Measurements from ENCODE around the gene PXN.
A peak's percentile ranks its signal among the peaks of the same experiment; 100 is the strongest.

Gene PXN

DNA sequence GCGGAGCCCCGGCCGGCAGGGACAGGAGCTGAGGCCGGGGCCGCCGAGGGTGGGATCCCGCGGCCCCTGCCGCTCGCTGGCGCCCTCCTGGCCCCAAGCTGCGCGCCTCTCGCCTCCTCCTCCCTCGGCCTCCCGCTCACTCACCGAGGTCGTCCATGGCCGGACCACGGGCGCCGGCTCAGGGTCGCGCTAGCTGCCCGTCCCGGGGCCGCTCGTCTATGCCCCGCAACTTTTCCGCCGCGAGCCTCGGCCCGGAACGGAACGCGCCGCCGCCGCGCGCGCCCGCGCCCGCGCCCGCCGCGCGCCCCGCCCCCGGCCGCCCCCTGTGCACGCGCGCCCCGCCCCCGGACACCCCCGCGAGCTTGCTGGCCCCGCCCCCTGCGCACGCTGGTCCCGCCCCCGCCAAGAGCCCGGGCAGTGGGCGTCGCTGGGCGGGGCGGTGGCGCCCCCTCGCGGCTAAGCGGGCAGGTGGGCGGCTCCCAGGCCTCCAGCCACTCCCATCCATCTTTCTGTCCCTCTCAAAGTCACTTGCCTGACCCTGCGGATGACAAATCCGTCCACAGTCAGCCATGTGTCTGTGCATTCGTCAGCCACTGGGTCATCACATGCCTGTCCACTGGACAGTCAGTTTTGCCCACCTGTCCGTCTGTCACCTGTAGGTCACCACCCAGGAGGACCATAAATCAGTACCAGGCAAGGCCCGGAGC is at the start of gene PXN:
Gene PXN (minus strand): TSS at position 258 of the 707 bp plus-strand sequence. CDS start 101 bp downstream, at position 157.
- DNase-seq (ENCODE audit: low read depth in 2 of 3, low spot score in 1 of 3): peak; percentile 76 to 87 (median 83)

DNA sequence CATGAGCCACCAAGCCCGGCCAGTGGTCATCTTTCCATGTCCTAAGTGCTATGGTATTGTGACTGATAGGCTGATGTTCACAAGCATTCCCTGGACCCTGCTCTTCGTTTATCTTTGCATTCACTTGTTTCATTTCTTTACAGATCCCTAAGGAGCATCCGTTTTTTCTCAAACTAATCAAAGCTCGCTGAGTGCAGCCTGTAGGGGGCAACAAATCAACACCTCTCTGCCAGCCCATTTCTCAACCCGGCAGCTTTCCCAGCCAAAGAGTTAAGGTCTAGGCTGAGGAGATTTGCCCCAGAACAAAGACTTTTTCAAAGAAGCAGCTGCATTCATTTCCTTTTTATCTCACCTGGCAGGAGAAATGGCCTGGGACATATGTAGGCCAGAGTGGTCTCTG is 48.7 kb upstream of the PXN start:
- no peak for DNase-seq (ENCODE audit: low read depth in 2 of 3, low spot score in 1 of 3)

DNA sequence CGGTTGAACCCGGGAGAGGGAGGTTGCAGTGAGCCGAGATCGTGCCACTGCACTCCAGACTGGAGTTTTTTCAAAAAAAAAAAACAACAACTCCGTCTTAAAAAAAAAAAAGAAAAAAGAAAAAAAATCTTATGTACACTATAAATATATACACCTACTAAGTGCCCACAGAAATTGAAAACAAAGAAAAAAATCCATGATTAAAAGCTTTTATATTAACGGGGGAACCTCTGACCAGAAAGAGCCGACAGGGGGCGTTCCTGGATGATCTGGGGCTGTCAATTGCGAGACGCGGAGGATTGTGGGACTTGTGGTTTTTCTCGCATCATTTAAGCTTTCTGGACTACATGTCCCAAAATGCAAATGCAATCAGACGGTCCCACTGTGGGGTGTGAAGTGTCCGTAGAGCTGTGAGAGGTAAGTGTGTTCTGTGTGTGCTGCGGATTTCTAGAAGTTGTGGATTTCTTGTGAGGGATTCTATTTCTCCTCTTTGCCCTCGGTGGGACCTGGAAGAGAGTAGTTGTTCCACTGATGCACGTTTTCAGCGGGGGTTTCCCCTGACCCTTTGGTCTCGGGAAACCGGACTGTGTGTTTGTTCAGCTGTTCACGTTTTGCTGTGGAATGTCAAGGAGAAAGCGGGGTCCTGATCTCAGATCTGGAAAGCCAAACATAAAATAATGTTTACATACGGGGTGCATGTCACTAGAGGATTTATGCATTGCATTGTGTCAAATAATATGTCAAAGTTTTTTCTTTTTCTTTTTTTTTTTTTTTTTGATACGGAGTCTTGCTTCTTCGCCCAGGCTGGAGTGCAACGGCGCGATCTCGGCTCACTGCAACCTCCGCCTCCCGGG is 36.7 kb upstream of the PXN start, which contains the start of gene SIRT4:
Gene SIRT4 (plus strand): TSS at position 360 of the 854 bp plus-strand sequence. CDS start 1,241 bp downstream, outside the sequence.
- peak; percentile 79 to 92 (median 83) for DNase-seq (ENCODE audit: low read depth in 2 of 3, low spot score in 1 of 3)

DNA sequence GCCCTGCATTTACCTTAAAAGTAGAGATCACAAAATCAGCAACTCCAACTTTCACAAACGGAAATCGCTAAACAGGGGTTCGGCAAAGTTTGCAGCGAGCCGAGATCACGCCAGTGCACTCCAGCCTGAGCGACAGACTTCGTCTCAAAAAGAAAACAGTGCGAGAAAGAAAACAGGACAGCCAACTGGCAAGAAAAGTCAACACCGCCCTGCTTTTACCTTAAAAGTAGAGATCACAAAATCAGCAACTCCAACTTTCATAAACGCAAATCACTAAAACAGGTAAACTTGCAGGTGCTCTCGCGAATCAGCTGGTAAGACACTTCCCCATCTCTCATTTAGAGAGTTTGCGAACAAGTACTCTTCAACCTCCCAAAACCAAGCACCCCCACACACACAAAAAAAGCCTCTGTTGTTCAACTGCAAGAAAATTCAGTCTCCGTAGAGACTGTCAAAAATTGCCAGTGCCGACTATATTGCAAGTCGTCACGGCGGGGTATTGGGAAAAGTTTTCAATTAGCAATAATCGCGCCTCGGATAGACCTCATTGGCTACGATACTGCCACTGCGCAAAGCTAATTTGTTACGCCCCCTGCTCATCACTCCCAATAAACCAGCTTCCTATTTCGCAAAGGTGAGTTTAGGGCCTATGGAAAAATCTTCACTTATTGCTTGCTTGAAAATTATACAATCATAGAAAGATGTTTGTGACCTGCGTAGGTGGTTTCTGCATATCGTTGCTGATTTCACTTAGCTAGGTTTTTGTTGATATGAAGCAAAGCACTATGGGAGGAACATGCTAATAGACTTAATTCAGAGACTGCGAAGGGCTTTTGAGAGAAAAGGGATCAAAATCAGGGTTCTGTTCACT is 27.4 kb upstream of the PXN start, which contains the start of gene RNU4-1:
Gene RNU4-1 (minus strand): TSS at position 577 of the 871 bp plus-strand sequence.
- DNase-seq (ENCODE audit: low read depth in 2 of 3, low spot score in 1 of 3): peak; percentile 70 to 85 (median 80)

DNA sequence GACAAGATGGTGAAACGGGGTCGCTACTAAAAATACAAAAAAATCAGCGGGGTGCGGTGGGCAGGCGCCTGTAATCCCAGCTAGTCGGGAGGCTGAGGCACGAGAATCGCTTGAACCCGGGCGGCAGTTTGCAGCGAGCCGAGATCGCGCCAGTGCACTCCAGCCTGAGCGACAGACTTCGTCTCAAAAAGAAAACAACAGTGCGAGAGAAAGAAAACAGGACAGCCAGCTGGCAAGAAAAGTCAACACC is 26.8 kb upstream of the PXN start:
- DNase-seq (ENCODE audit: low read depth in 2 of 3, low spot score in 1 of 3): no peak

DNA sequence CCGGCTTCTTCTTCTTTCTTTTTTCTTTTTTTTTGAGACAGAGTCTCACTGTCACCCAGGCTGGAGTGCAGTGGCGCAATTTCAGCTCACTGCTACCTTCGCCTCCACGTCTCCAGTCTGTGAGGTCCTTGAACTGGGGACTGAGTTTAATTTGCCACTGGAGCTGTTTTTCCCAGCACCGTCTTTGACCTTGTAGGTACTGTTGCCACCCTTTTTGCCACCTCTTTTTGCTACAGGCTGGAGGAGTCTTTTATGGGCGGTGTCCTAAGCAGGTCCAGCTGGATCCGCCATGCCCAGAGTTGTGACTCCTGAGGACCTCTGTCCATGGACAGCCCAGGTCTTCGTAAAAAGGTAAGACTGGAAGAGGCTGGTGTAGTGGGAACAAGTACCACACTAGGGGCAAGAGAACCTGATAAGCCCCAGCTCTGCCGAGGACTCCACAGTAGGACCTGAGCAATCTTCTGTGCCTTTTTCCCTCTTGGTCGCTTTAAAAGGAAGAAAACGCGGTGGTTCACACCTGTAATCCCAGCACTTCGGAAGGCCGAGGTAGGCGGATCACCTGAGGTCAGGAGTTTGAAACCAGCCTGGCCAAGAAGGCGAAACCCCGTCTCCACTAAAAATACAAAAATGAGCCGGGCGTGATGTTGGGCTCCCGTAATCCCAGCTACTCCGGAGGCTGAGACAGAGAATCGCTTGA is 25.2 kb upstream of the PXN start:
- peak; percentile 16 to 33 (median 32) for DNase-seq (ENCODE audit: low read depth in 2 of 3, low spot score in 1 of 3)

DNA sequence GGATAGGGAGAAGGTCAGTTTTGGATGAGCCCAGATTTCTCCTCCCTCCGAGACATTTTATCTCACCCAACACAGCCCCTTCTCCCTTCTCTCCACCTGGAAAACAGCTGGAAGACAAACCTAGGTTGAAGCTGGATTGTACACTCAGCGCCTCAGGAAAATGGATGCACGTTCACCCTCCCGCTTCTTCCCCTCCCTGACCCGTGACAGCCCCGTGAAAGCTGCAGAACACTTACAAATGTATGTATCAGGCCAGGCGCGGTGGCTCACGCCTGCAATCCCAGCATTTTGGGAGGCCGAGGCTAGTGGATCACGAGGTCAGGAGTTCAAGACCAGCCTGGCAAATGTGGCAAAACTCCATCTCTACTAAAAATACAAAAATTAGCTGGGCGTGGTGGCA is 22.0 kb upstream of the PXN start:
- no peak for DNase-seq (ENCODE audit: low read depth in 2 of 3, low spot score in 1 of 3)

DNA sequence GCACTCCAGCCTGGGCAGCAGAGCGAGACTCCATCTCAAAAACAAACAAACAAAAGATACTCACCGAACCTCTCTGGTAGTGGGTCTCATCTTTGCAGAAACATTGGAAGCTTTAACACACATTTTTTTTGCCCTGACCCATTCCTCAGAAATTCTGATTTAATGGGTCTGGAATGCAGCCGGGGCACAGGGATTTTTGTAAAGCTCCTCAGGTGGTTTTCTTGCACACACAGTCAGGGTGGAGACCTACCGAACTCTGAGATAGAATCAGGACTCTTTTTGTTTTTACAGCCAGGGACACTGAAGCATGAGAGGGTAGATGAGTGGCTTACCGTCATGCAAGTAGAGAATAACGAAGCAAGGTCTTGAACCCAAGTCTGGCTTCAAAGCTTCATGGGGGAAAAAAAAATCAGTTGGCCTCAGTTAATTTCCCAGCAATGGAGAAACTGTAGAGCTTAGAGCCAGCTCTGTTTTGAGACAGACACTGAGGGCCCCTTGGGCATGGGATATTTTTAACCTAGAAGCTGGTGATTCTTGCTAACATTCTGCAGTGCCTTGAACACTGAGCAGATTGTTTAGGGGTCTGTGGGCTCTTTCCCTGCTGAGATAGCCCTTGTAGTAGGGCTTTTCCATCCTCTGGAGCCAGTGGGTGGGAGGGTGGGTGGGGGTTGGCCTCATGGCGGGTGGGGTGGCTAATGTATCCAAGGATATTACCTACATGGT is 21.4 kb upstream of the PXN start:
- DNase-seq (ENCODE audit: low read depth in 2 of 3, low spot score in 1 of 3): no peak

DNA sequence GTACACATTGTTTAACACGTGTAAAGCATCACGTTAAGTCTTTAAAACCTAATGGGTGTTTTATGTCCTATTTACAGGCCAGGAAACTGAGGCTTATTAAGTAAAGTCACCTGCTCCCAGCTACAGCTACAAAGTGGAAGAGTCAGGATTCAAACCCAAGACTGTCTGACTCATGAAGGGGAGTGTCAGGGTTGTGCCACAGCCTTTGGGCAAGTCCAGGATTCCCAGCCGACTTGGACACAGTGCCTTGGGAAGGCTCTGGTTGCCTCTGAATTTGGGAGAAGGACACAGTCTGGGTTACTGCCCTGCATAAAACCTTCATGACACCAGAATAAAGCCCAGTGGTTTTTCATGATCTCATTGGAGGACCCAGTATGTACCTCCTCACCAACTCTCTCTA is 18.9 kb upstream of the PXN start:
- no peak for DNase-seq (ENCODE audit: low read depth in 2 of 3, low spot score in 1 of 3)

DNA sequence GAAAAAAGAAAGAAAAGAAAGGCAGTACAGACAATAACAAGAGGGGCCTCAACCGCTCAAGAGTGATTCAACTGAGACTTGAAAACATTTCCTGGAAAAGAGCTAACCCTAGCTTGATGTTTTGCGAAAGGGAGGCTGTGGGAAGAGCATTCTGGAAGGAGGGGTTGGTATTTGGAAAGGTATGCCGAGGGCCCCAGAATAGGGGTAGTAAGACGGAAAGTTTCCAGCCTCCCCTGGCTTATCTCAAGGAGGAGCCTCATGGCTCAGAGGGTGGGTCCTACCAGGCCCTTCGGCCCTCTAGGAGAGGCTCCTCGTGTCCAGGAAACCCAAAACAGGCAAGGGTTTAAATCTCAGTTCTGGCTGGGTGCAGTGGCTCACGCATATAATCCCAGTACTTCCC is 17.8 kb upstream of the PXN start:
- DNase-seq (ENCODE audit: low read depth in 2 of 3, low spot score in 1 of 3): no peak

DNA sequence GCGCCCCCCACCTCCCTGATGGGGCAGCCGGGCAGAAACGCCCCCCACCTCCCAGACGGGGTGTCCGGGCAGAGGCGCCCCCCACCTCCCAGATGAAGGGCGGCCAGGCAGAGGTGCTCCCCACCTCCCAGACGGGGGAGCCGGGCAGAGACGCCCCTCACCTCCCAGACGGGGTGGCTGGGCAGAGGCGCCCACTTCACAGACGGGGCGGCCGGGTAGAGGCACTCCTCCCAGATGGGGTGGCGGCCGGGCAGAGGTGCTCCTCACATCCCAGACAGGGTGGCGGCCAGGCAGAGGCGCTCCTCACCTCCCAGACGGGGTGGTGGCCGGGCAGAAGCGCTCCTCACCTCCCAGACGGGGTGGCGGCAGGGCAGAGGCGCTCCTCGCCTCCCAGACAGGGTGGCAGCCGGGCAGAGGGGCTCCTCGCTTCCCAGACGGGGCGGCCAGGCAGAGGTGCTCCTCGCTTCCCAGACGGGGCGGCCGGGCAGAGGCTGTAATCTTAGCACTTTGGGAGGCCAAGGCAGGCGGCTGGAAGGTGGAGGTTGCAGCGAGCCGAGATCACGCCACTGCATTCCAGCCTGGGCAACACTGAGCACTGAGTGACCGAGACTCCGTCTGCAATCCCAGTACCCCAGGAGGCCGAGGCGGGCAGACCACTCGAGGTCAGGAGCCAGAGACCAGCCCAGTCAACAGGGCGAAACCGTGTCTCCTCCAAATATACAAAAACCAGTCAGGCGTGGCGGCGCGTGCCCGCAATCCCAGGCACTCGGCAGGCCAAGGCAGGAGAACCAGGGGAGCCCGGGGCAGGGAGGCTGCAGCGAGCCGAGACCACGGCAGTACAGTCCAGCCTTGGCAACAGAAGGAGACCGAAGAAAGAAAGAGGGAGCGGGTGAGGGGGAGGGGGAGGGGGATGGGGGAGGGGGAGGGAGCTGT is 12.9 kb upstream of the PXN start:
- no peak for DNase-seq (ENCODE audit: low read depth in 2 of 3, low spot score in 1 of 3)

DNA sequence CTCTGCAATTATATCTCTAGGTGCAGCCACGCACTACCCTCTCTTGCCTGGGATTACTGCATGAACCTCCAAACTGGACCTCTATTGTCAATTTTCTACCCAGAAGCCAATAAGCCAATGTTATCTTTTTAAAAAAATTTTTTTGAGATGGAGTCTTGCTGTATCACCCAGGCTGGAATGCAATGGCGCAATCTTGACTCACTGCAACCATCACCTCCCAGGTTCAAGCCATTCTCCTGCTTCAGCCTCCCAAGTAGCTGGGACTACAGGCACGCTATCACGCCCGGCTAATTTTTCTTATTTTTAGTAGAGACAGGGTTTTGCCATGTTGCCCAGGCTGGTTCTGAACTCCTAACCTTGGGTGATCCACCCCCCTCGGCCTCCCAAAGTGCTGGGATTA is 11.2 kb upstream of the PXN start:
- no peak for DNase-seq (ENCODE audit: low read depth in 2 of 3, low spot score in 1 of 3)

DNA sequence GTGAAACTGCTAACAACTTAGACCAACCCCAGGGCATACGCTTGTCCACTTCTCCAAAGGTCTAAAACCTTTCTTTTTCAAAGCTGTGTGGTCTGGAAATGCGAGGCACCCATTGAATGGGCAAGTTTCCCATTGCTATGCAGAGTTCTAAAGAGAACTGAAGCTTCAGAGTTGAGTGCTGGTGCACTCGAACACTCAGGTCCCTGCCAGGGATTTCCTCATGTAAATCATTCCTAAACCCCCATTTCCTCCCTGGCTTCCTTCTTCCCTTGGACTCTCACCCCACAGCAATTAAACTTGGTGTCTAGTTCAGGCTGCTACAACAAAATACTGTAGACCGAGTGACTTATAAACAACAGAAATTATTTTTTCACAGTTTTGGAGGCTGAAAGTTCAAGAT is 2.2 kb upstream of the PXN start:
- no peak for DNase-seq (ENCODE audit: low read depth in 2 of 3, low spot score in 1 of 3)

DNA sequence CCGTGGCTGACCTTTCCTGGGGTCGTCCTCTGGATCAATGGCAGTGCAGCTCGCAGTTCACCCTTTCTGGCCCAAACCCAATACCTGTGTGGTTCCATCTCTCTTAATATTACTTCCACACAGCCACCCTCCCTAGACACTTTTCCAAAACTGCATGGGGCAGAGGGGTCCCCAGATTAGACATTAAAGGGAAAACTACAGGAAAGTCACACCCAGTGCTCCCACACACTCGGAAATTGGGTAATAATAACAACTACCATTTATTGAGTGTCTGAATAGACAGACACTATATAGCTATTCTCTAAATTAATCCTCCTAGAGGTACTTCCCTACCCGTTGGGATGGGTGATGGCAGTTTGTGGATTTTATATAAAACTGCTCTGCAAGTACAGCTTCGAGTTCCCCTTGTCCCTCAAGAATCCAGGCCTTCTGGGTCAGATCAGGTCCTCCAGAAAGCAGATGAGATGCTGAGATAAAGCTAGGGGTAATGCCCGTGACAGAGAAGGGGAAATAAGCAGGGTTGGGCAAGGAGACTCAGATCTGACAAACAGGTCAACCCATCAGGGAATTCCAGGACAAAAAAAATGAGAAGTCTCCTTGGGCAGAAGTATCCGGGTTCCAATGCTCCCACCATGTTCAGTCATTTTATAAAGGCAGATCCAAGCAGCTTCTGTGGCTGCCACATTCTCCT is 795 bp upstream of the PXN start:
- no peak for DNase-seq (ENCODE audit: low read depth in 2 of 3, low spot score in 1 of 3)

DNA sequence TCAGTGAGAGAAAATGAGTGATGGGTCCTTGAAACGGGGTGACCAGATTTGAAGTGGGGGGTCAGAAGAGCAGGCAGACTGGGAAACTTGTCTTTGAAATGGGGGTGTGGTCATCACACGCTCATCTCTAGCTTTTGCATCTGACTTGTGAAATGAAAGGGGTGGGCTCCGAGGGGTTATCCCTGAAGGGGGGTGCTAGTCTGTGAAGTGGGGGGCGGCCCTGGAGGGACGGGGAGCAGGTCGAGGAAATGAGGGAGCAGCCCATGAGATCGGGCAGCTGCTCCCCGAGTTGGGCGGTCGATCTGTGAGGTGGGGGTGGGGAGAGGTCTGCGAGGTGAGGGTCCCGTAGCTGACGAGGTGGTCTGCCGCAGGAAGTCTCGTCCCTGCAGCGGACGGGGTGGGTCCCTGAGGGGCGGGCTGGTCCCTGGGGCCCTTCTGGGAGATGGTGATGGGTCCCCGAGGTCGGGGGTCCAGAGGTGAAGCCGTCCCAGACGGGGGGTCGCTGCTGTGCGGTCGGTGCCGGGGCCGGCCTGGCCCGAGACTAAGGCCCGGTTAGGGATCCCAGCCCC is 542 bp downstream of the PXN start:
- DNase-seq (ENCODE audit: low read depth in 2 of 3, low spot score in 1 of 3): no peak

DNA sequence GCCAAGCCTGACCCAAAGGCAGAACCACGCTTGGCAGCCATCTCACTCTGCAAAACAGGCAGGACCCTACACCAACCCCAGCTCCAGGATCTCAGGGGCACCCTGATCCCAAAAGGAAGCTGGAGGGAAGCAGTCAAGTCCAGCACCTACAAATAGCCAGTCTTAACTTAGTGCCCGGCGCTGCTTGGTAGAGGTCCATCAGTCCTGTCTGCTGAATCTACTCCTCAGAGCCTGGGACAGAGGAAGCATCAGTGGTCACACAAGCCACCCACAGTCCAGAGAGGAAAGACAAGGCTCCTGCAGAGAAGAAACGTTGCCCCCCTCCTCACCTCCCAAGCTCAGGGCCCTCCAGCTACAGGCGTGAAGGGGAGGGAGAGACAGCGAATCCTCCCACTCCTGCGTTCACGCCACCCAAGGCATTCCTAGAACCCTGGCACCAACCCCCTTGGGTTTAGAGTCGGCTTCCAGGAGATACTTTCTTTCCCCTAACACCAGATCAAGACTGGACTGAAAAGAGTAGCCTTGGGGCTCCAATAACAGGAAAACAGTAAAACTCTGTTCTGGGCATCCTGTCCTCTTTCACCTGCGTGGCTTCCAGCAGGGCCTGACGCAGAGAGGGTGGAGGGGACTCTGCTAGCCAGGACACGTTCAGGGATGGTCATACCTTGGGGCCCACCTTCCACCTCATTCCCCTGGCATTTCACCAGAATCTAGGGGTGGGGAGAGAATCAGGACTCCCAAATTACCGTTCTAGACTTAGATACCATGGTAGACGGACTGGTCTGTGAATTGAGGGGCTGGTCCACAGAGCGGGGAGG is 1.2 kb downstream of the PXN start:
- no peak for DNase-seq (ENCODE audit: low read depth in 2 of 3, low spot score in 1 of 3)

DNA sequence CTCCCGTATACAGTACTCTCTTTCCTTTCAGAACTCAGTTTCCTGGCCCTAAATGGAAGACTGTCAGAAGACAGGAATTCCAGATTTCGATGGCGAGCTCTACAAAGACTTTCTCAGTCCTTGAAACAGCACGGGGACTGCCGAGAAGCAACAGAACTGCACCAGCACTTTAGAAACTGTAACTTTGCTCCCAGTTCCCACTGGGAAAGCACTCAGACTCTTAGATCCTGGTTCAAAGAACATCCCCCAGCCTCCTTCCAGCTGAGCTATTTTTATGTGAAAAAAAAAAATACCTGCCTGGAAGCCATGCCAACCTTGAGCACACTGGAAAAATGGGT is 1.8 kb downstream of the PXN start:
- DNase-seq (ENCODE audit: low read depth in 2 of 3, low spot score in 1 of 3): no peak

Data from stimulated activated CD4-positive, alpha-beta T cell treated with anti-CD3 and anti-CD28 coated beads, Interleukin-12 subunit alpha, Interleukin-12 subunit beta, amount 100 ng/mL, for 48 hours (primary cell).